ENCODE results near the gene RALB.
"Not testable (repeated sequence)": the region's sequence is repeated elsewhere in the genome, so short reads cannot be mapped to it uniquely, and the experiment has no call there.

The RALB gene

GRCh38 chr2:120231974-120232635, 20.5 kb upstream of the RALB start:
- Mint-ChIP-seq H3K27me3 (no peaks in the 10 kb centered on the region), H3K36me3 (no peaks in the 10 kb centered on the region), H3K9me3 (no peaks in the 10 kb centered on the region), H3K4me3 (peak overlapping the region; percentile 95), H3K27ac (peak overlapping the region; percentile 96), H3K4me1 (peaks cover 51% of the 10 kb centered on the region)
- peak; percentile 93 for ATAC-seq

GRCh38 chr2:120233292-120233691, 19.4 kb upstream of the RALB start:
- Mint-ChIP-seq H3K4me1 (peaks cover 46% of the 10 kb centered on the region), H3K4me3 (no peak overlapping the region), H3K27me3 (no peaks in the 10 kb centered on the region), H3K27ac (peak overlapping the region; percentile 96), H3K9me3 (no peaks in the 10 kb centered on the region), H3K36me3 (no peaks in the 10 kb centered on the region)
- ATAC-seq, result no peak

GRCh38 chr2:120235158-120235557, 17.5 kb upstream of the RALB start:
- H3K27ac Mint-ChIP-seq, H3K4me3 Mint-ChIP-seq: not testable (repeated sequence)

GRCh38 chr2:120235681-120236080, 17.0 kb upstream of the RALB start:
- ATAC-seq, result no peak
- no peak overlapping the region for H3K4me3 Mint-ChIP-seq
- H3K4me1 Mint-ChIP-seq, result peaks cover 24% of the 10 kb centered on the region
- no peak overlapping the region for H3K27ac Mint-ChIP-seq
- H3K9me3 Mint-ChIP-seq, result no peaks in the 10 kb centered on the region
- H3K27me3 Mint-ChIP-seq, result no peaks in the 10 kb centered on the region
- no peaks in the 10 kb centered on the region for H3K36me3 Mint-ChIP-seq

More at GRCh38 chr2:120235158-120235557, 17.5 kb upstream of the RALB start:
- not testable (repeated sequence) for H3K9me3 Mint-ChIP-seq, ATAC-seq, H3K36me3 Mint-ChIP-seq, H3K27me3 Mint-ChIP-seq
- H3K4me1 Mint-ChIP-seq, result peaks cover 28% of the 10 kb centered on the region

- Mint-ChIP-seq H3K27me3 (no peaks in the 10 kb centered on the region), H3K27ac (no peak overlapping the region), H3K4me3 (no peak overlapping the region), H3K4me1 (peaks cover 18% of the 10 kb centered on the region), H3K36me3 (no peaks in the 10 kb centered on the region), H3K9me3 (no peaks in the 10 kb centered on the region)
- no peak for ATAC-seq
Observed at GRCh38 chr2:120236316-120236715, 16.3 kb upstream of the RALB start.

GRCh38 chr2:120236791-120237190, 15.9 kb upstream of the RALB start:
- Mint-ChIP-seq H3K4me1 (peaks cover 15% of the 10 kb centered on the region), H3K27ac (no peak overlapping the region), H3K9me3 (no peaks in the 10 kb centered on the region), H3K4me3 (no peak overlapping the region), H3K36me3 (no peaks in the 10 kb centered on the region), H3K27me3 (no peaks in the 10 kb centered on the region)
- ATAC-seq, result no peak

GRCh38 chr2:120237491-120237902, 15.2 kb upstream of the RALB start:
- Mint-ChIP-seq H3K27me3 (no peaks in the 10 kb centered on the region), H3K36me3 (no peaks in the 10 kb centered on the region), H3K27ac (no peak overlapping the region), H3K9me3 (no peaks in the 10 kb centered on the region), H3K4me3 (no peak overlapping the region), H3K4me1 (peaks cover 9% of the 10 kb centered on the region)
- ATAC-seq, result no peak

- no peak overlapping the region for H3K4me3 Mint-ChIP-seq
- no peaks in the 10 kb centered on the region for H3K27me3 Mint-ChIP-seq
- ATAC-seq, result peak; percentile 11
- peak overlapping the region; percentile 2 for H3K27ac Mint-ChIP-seq
- peaks cover 2% of the 10 kb centered on the region for H3K9me3 Mint-ChIP-seq
- H3K36me3 Mint-ChIP-seq, result no peaks in the 10 kb centered on the region
- no peaks in the 10 kb centered on the region for H3K4me1 Mint-ChIP-seq
Observed at GRCh38 chr2:120238728-120239487, 13.7 kb upstream of the RALB start.

- ATAC-seq, result no peak
- no peak overlapping the region for H3K4me3 Mint-ChIP-seq
Observed at GRCh38 chr2:120239488-120240287, 13.0 kb upstream of the RALB start.

GRCh38 chr2:120240901-120241429, 11.7 kb upstream of the RALB start:
- no peaks in the 10 kb centered on the region for H3K36me3 Mint-ChIP-seq

More at GRCh38 chr2:120239488-120240287, 13.0 kb upstream of the RALB start:
- H3K4me1 Mint-ChIP-seq, result no peaks in the 10 kb centered on the region
- H3K36me3 Mint-ChIP-seq, result no peaks in the 10 kb centered on the region
- no peaks in the 10 kb centered on the region for H3K27me3 Mint-ChIP-seq
- H3K27ac Mint-ChIP-seq, result no peak overlapping the region
- peaks cover 6% of the 10 kb centered on the region for H3K9me3 Mint-ChIP-seq

GRCh38 chr2:120241684-120242083, 11.0 kb upstream of the RALB start:
- no peaks in the 10 kb centered on the region for H3K36me3 Mint-ChIP-seq
- H3K27me3 Mint-ChIP-seq, result peaks cover 6% of the 10 kb centered on the region
- no peak overlapping the region for H3K4me3 Mint-ChIP-seq
- H3K27ac Mint-ChIP-seq, result peak overlapping the region; percentile 16
- no peaks in the 10 kb centered on the region for H3K4me1 Mint-ChIP-seq
- no peak for ATAC-seq
- H3K9me3 Mint-ChIP-seq, result peaks cover 6% of the 10 kb centered on the region

More at GRCh38 chr2:120240901-120241429, 11.7 kb upstream of the RALB start:
- Mint-ChIP-seq H3K4me1 (no peaks in the 10 kb centered on the region), H3K27ac (peak overlapping the region; percentile 16), H3K27me3 (no peaks in the 10 kb centered on the region), H3K4me3 (no peak overlapping the region), H3K9me3 (peaks cover 6% of the 10 kb centered on the region)
- ATAC-seq, result no peak

GRCh38 chr2:120243211-120243610, 9.4 kb upstream of the RALB start:
- peaks cover 9% of the 10 kb centered on the region for H3K27me3 Mint-ChIP-seq
- peaks cover 8% of the 10 kb centered on the region for H3K4me1 Mint-ChIP-seq
- ATAC-seq, result no peak
- no peak overlapping the region for H3K4me3 Mint-ChIP-seq
- peaks cover 6% of the 10 kb centered on the region for H3K9me3 Mint-ChIP-seq
- no peak overlapping the region for H3K27ac Mint-ChIP-seq
- no peaks in the 10 kb centered on the region for H3K36me3 Mint-ChIP-seq

GRCh38 chr2:120243875-120244553, 8.6 kb upstream of the RALB start:
- H3K27ac Mint-ChIP-seq, result no peak overlapping the region
- no peak for ATAC-seq
- peaks cover 9% of the 10 kb centered on the region for H3K27me3 Mint-ChIP-seq
- no peaks in the 10 kb centered on the region for H3K36me3 Mint-ChIP-seq
- H3K4me1 Mint-ChIP-seq, result peaks cover 13% of the 10 kb centered on the region
- peaks cover 6% of the 10 kb centered on the region for H3K9me3 Mint-ChIP-seq
- H3K4me3 Mint-ChIP-seq, result no peak overlapping the region

- ATAC-seq, result no peak
Observed at GRCh38 chr2:120244656-120245519, 7.8 kb upstream of the RALB start.

More at GRCh38 chr2:120244656-120245519, 7.8 kb upstream of the RALB start:
- H3K4me1 Mint-ChIP-seq, result peaks cover 13% of the 10 kb centered on the region
- no peak overlapping the region for H3K27ac Mint-ChIP-seq
- no peaks in the 10 kb centered on the region for H3K36me3 Mint-ChIP-seq
- peaks cover 6% of the 10 kb centered on the region for H3K9me3 Mint-ChIP-seq
- peaks cover 9% of the 10 kb centered on the region for H3K27me3 Mint-ChIP-seq
- no peak overlapping the region for H3K4me3 Mint-ChIP-seq

Data from stimulated activated memory B cell treated with anti-CD40 and anti-IgM and Interleukin-4, amounts not matched to agents 10 μg/mL and 1 μg/mL and 100 μg/mL, for 72 hours (primary cell).